GM12801 (cell line): ENCODE data around the gene PHACTR1.

Experiments used
- CTCF ChIP-seq: IDR thresholded peaks from one replicate; pipeline ENCODE4 v1.5.1; 2011; ENCODE audit warnings: control low read depth; ENCODE audit not compliant: insufficient read length; ENCODE audit errors: extremely low read depth

Gene PHACTR1

GRCh38 chr6:13187692-13188091 is 471.1 kb downstream of the PHACTR1 start:
- no peak for TF ChIP-seq CTCF

- no peak for TF ChIP-seq CTCF
These were observed 471.7 kb downstream of the PHACTR1 start for GRCh38 chr6:13188306-13188705.

- no peak for TF ChIP-seq CTCF
These were observed 473.1 kb downstream of the PHACTR1 start for GRCh38 chr6:13189710-13190109.

GRCh38 chr6:13190376-13190775 is 473.8 kb downstream of the PHACTR1 start:
- TF ChIP-seq CTCF: no peak

- TF ChIP-seq CTCF: no peak
These were observed 474.9 kb downstream of the PHACTR1 start for GRCh38 chr6:13191461-13191860.

GRCh38 chr6:13194852-13195251 is 478.3 kb downstream of the PHACTR1 start:
- TF ChIP-seq CTCF: no peak

GRCh38 chr6:13195803-13196202 is 479.2 kb downstream of the PHACTR1 start:
- no peak for TF ChIP-seq CTCF

- TF ChIP-seq CTCF: no peak
These were observed 481.6 kb downstream of the PHACTR1 start for GRCh38 chr6:13198168-13198567.
